ENCODE measurements around the gene UAP1L1. TPM values are rescaled to one million over a fixed set of nuclear protein-coding genes. Genes with fewer than 3 reads are reported as not detected.
A peak's percentile ranks its signal among the peaks of the same experiment; 100 is the strongest.

Gene UAP1L1
- total RNA-seq, 1 experiment from 2014 or later: 24.6 TPM

- Mint-ChIP-seq H3K27me3 (ENCODE audit: insufficient read depth, unreplicated experiment) (no peaks in the 10 kb centered on the region), H3K27ac (ENCODE audit: unreplicated experiment) (no peak overlapping the region), H3K9me3 (ENCODE audit: unreplicated experiment) (no peaks in the 10 kb centered on the region), H3K36me3 (ENCODE audit: insufficient read depth, unreplicated experiment) (peaks cover 18% of the 10 kb centered on the region), H3K4me1 (ENCODE audit: low read depth, unreplicated experiment) (no peaks in the 10 kb centered on the region), H3K4me3 (ENCODE audit: unreplicated experiment) (no peak overlapping the region)
- Histone ChIP-seq H3K9me3 (no peaks in the 10 kb centered on the region), H3K4me1 (no peaks in the 10 kb centered on the region), H3K36me3 (ENCODE audit: control insufficient read depth, insufficient read depth, low read length) (peaks cover 9% of the 10 kb centered on the region), H3K27me3 (replicated peaks; ENCODE audit: control insufficient read depth, insufficient read depth, low read length) (no peaks in the 10 kb centered on the region), H3K4me3 (ENCODE audit: low read depth, low read length) (no peak overlapping the region)
- ChIA-PET CTCF (interaction anchor here (0.6 to 1.7 kb wide), 3 partner anchors 21 to 131 kb away, joined by 4 to 6 read pairs (median 6); partner anchors contain the start of gene MAN1B1), POLR2A (no interaction called here)
- DNase-seq: no peak
- intact Hi-C loops (cut with micrococcal nuclease; ENCODE audit: unreplicated experiment): no loop called here
- TF ChIP-seq CTCF (IDR thresholded peaks at IDR 0.05; ENCODE audit: insufficient read depth in 1 of 2, low read depth in 1 of 2, low read length in 1 of 2, severe bottlenecking in 1 of 2, unreplicated experiment in 1 of 2): no peak
- no TSS peak for BruUV-seq (replicated peaks)
Observed at GRCh38 chr9:137107982-137108381, 30.7 kb downstream of the UAP1L1 start.

- Mint-ChIP-seq H3K36me3 (ENCODE audit: insufficient read depth, unreplicated experiment) (peaks cover 18% of the 10 kb centered on the region), H3K4me1 (ENCODE audit: low read depth, unreplicated experiment) (no peaks in the 10 kb centered on the region), H3K27ac (ENCODE audit: unreplicated experiment) (no peak overlapping the region), H3K9me3 (ENCODE audit: unreplicated experiment) (no peaks in the 10 kb centered on the region), H3K4me3 (ENCODE audit: unreplicated experiment) (no peak overlapping the region), H3K27me3 (ENCODE audit: insufficient read depth, unreplicated experiment) (no peaks in the 10 kb centered on the region)
- no peaks in the 10 kb centered on the region for H3K27me3 ChIP-seq (replicated peaks; ENCODE audit: control insufficient read depth, insufficient read depth, low read length)
- H3K36me3 ChIP-seq (ENCODE audit: control insufficient read depth, insufficient read depth, low read length): peaks cover 3% of the 10 kb centered on the region
- CTCF ChIA-PET: interaction anchor here (0.5 to 1.7 kb wide), 5 partner anchors 9 to 130 kb away, joined by 3 to 6 read pairs (median 4); partner anchors contain the start of gene MAN1B1
- no peak overlapping the region for H3K4me3 ChIP-seq (ENCODE audit: low read depth, low read length)
- no peak for TF ChIP-seq CTCF (IDR thresholded peaks at IDR 0.05; ENCODE audit: insufficient read depth in 1 of 2, low read depth in 1 of 2, low read length in 1 of 2, severe bottlenecking in 1 of 2, unreplicated experiment in 1 of 2)
- TSS peak; percentile 54 for BruUV-seq (replicated peaks)
- DNase-seq: no peak
- no peaks in the 10 kb centered on the region for H3K4me1 ChIP-seq
- POLR2A ChIA-PET: no interaction called here
- intact Hi-C loops (cut with micrococcal nuclease; ENCODE audit: unreplicated experiment): no loop called here
- no peaks in the 10 kb centered on the region for H3K9me3 ChIP-seq
Observed at GRCh38 chr9:137108608-137109249, 31.4 kb downstream of the UAP1L1 start.

- H3K4me1 ChIP-seq: no peaks in the 10 kb centered on the region
- Mint-ChIP-seq H3K4me3 (ENCODE audit: unreplicated experiment) (no peak overlapping the region), H3K4me1 (ENCODE audit: low read depth, unreplicated experiment) (no peaks in the 10 kb centered on the region), H3K27ac (ENCODE audit: unreplicated experiment) (no peak overlapping the region), H3K9me3 (ENCODE audit: unreplicated experiment) (no peaks in the 10 kb centered on the region), H3K27me3 (ENCODE audit: insufficient read depth, unreplicated experiment) (no peaks in the 10 kb centered on the region), H3K36me3 (ENCODE audit: insufficient read depth, unreplicated experiment) (peaks cover 18% of the 10 kb centered on the region)
- BruUV-seq (replicated peaks): no TSS peak
- no peaks in the 10 kb centered on the region for H3K9me3 ChIP-seq
- peak in 1 of 2 experiments; percentile 5 for TF ChIP-seq CTCF (IDR thresholded peaks at IDR 0.05; ENCODE audit: insufficient read depth in 1 of 2, low read depth in 1 of 2, low read length in 1 of 2, severe bottlenecking in 1 of 2, unreplicated experiment in 1 of 2)
- peaks cover 2% of the 10 kb centered on the region for H3K36me3 ChIP-seq (ENCODE audit: control insufficient read depth, insufficient read depth, low read length)
- no peak for DNase-seq
- intact Hi-C loops (cut with micrococcal nuclease; ENCODE audit: unreplicated experiment): no loop called here
- no peak overlapping the region for H3K4me3 ChIP-seq (ENCODE audit: low read depth, low read length)
- ChIA-PET CTCF (interaction anchor here (1.1 to 1.7 kb wide), 3 partner anchors 14 to 41 kb away, joined by 3 to 6 read pairs (median 4); partner anchors contain the start of gene MAN1B1), POLR2A (no interaction called here)
- no peaks in the 10 kb centered on the region for H3K27me3 ChIP-seq (replicated peaks; ENCODE audit: control insufficient read depth, insufficient read depth, low read length)
Observed at GRCh38 chr9:137109250-137110146, 32.2 kb downstream of the UAP1L1 start.

All from Caco-2 (cell line).